ENCODE data around the gene AKT2.

Gene AKT2

GRCh38 chr19:40300668-40301067, 15.5 kb upstream of the AKT2 start:
- DNase-seq (ENCODE audit: low read depth in 3 of 3): no peak

- no peak for DNase-seq (ENCODE audit: low read depth in 3 of 3)
These were observed 12.9 kb upstream of the AKT2 start for GRCh38 chr19:40298026-40298425.

GRCh38 chr19:40294560-40294959, 9.4 kb upstream of the AKT2 start:
- DNase-seq (ENCODE audit: low read depth in 3 of 3): no peak

- DNase-seq (ENCODE audit: low read depth in 3 of 3): no peak
These were observed 1.9 kb upstream of the AKT2 start for GRCh38 chr19:40286971-40287421.

GRCh38 chr19:40286235-40286970, 1.3 kb upstream of the AKT2 start:
- DNase-seq (ENCODE audit: low read depth in 3 of 3): no peak

- peak; percentile 95 to 98 (median 95) for DNase-seq (ENCODE audit: low read depth in 3 of 3)
These were observed 449 bp upstream of the AKT2 start for GRCh38 chr19:40285353-40286234.

GRCh38 chr19:40284251-40284500, 969 bp downstream of the AKT2 start:
- DNase-seq (ENCODE audit: low read depth in 3 of 3): no peak

- no peak for DNase-seq (ENCODE audit: low read depth in 3 of 3)
These were observed 1.5 kb downstream of the AKT2 start for GRCh38 chr19:40283414-40284250.

GRCh38 chr19:40282920-40283319, 2.2 kb downstream of the AKT2 start:
- no peak for DNase-seq (ENCODE audit: low read depth in 3 of 3)

GRCh38 chr19:40282209-40282580, 3.0 kb downstream of the AKT2 start:
- no peak for DNase-seq (ENCODE audit: low read depth in 3 of 3)

- DNase-seq (ENCODE audit: low read depth in 3 of 3): no peak
These were observed 3.5 kb downstream of the AKT2 start for GRCh38 chr19:40281381-40282208.

- DNase-seq (ENCODE audit: low read depth in 3 of 3): no peak
These were observed 4.4 kb downstream of the AKT2 start for GRCh38 chr19:40280608-40281221.

GRCh38 chr19:40279761-40280607, 5.2 kb downstream of the AKT2 start:
- DNase-seq (ENCODE audit: low read depth in 3 of 3): no peak

GRCh38 chr19:40279120-40279551, 6.0 kb downstream of the AKT2 start:
- DNase-seq (ENCODE audit: low read depth in 3 of 3): no peak

- DNase-seq (ENCODE audit: low read depth in 3 of 3): no peak
These were observed 6.6 kb downstream of the AKT2 start for GRCh38 chr19:40278361-40279035.

GRCh38 chr19:40277356-40278059, 7.6 kb downstream of the AKT2 start:
- DNase-seq (ENCODE audit: low read depth in 3 of 3): no peak

- peak in 1 of 3 experiments; percentile 32 for DNase-seq (ENCODE audit: low read depth in 3 of 3)
These were observed 10.3 kb downstream of the AKT2 start for GRCh38 chr19:40274585-40275544.

Data from stimulated activated CD4-positive, alpha-beta T cell treated with anti-CD3 and anti-CD28 coated beads, TNF-alpha, amount 100 ng/mL, for 24 hours (primary cell).